ENCODE measurements around the gene CUX1. TPM values are rescaled to one million over a fixed set of nuclear protein-coding genes. Genes with fewer than 3 reads are reported as not detected.

CUX1 gene
- total and polyA plus RNA-seq, 2 of the 13 experiments (the other 11 are each of a cell fraction or from before 2014, with no cell fraction given) = 13.7 to 14.9 TPM

DNA sequence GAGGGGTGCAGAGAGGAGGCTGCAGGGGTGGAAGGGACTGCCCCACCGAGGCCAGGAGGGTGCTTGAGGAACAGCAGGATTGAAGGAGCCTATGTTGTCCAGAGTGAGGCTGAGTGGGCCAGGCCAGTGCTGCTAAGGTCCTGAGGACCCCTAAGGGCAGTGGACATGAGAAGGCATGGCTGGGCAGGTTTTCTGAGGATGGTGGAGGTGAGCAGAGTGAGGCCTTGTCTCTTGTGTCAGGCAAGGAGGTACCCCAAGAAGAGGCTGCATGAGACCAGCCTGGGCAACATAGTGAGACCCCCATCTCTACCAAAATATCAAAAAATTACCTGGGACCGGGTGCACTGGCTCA, 474.5 kb downstream of the CUX1 start (continued):
- TF ChIP-seq TFAP4 (IDR thresholded peaks at IDR 0.05; ENCODE audit: borderline replicate concordance, low read depth) (no peak), IKZF5 (CRISPR knock-in tag; IDR thresholded peaks at IDR 0.05) (no peak), ZBTB3 (CRISPR knock-in tag; IDR thresholded peaks at IDR 0.05; ENCODE audit: borderline replicate concordance, low read depth) (no peak), JARID2 (CRISPR knock-in tag; IDR thresholded peaks at IDR 0.05; ENCODE audit: insufficient replicate concordance) (no peak), ZNF256 (CRISPR knock-in tag; conservative IDR thresholded peaks at IDR 0.05) (no peak), EEA1 (CRISPR knock-in tag; IDR thresholded peaks at IDR 0.05; ENCODE audit: borderline replicate concordance) (no peak), ZFAT (CRISPR knock-in tag; conservative IDR thresholded peaks at IDR 0.05) (no peak), THAP7 (CRISPR knock-in tag; IDR thresholded peaks at IDR 0.05) (no peak), HCFC1 (IDR thresholded peaks at IDR 0.05; ENCODE audit: low read depth, low read length) (no peak), ZSCAN12 (CRISPR knock-in tag; IDR thresholded peaks at IDR 0.05) (no peak)
- TF ChIP-seq, protein P1, sequence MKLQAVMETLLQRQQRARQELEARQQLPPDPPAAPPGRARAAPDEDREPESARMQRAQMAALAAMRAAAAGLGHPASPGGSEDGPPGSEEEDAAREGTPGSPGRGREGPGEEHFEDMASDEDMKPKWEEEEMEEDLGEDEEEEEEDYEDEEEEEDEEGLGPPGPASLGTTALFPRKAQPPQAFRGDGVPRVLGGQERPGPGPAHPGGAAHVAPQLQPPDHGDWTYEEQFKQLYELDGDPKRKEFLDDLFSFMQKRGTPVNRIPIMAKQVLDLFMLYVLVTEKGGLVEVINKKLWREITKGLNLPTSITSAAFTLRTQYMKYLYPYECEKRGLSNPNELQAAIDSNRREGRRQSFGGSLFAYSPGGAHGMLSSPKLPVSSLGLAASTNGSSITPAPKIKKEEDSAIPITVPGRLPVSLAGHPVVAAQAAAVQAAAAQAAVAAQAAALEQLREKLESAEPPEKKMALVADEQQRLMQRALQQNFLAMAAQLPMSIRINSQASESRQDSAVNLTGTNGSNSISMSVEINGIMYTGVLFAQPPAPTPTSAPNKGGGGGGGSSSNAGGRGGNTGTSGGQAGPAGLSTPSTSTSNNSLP (IDR thresholded peaks at IDR 0.05; ENCODE audit: low read depth, low read length) = no peak
- TF ChIP-seq, protein P2, sequence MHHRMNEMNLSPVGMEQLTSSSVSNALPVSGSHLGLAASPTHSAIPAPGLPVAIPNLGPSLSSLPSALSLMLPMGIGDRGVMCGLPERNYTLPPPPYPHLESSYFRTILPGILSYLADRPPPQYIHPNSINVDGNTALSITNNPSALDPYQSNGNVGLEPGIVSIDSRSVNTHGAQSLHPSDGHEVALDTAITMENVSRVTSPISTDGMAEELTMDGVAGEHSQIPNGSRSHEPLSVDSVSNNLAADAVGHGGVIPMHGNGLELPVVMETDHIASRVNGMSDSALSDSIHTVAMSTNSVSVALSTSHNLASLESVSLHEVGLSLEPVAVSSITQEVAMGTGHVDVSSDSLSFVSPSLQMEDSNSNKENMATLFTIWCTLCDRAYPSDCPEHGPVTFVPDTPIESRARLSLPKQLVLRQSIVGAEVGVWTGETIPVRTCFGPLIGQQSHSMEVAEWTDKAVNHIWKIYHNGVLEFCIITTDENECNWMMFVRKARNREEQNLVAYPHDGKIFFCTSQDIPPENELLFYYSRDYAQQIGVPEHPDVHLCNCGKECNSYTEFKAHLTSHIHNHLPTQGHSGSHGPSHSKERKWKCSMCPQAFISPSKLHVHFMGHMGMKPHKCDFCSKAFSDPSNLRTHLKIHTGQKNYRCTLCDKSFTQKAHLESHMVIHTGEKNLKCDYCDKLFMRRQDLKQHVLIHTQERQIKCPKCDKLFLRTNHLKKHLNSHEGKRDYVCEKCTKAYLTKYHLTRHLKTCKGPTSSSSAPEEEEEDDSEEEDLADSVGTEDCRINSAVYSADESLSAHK (CRISPR knock-in tag; IDR thresholded peaks at IDR 0.05; ENCODE audit: borderline replicate concordance) = no peak
- TF ChIP-seq, protein P3, sequence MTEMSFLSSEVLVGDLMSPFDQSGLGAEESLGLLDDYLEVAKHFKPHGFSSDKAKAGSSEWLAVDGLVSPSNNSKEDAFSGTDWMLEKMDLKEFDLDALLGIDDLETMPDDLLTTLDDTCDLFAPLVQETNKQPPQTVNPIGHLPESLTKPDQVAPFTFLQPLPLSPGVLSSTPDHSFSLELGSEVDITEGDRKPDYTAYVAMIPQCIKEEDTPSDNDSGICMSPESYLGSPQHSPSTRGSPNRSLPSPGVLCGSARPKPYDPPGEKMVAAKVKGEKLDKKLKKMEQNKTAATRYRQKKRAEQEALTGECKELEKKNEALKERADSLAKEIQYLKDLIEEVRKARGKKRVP (CRISPR knock-in tag; IDR thresholded peaks at IDR 0.05) = no peak
- TF ChIP-seq, protein P4, sequence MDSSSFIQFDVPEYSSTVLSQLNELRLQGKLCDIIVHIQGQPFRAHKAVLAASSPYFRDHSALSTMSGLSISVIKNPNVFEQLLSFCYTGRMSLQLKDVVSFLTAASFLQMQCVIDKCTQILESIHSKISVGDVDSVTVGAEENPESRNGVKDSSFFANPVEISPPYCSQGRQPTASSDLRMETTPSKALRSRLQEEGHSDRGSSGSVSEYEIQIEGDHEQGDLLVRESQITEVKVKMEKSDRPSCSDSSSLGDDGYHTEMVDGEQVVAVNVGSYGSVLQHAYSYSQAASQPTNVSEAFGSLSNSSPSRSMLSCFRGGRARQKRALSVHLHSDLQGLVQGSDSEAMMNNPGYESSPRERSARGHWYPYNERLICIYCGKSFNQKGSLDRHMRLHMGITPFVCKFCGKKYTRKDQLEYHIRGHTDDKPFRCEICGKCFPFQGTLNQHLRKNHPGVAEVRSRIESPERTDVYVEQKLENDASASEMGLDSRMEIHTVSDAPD (CRISPR knock-in tag; IDR thresholded peaks at IDR 0.05) = no peak
